Sigmoid colon (tissue), 7 donors: Measurements from ENCODE around the gene STK38. TPM values are rescaled to one million over a fixed set of nuclear protein-coding genes. Genes with fewer than 3 reads are reported as not detected.

Source experiments
- DNase-seq: peaks from one replicate; pipeline ENCODE4 v3.0.0-alpha.2; 2019
- H3K27ac ChIP-seq, 4 donors: fragments of 200-600 bp; sonication (generic); one replicate each; pipeline ENCODE4 v1.5.1; 2016 to 2019; ENCODE audit warnings: mild to moderate bottlenecking in 1 of 4
- H3K27me3 ChIP-seq, 3 donors: fragments of 200-600 bp; sonication (generic); one replicate each; pipeline ENCODE4 v1.5.1; 2019; ENCODE audit warnings: mild to moderate bottlenecking in 1 of 3
- H3K36me3 ChIP-seq, 4 donors: fragments of 200-600 bp; sonication (generic); one replicate each; pipeline ENCODE4 v1.5.1; 2016 to 2019
- H3K4me1 ChIP-seq, 4 donors: fragments of 200-600 bp; sonication (generic); one replicate each; pipeline ENCODE4 v1.5.1; 2017 to 2019
- H3K4me3 ChIP-seq, 4 donors: fragments of 200-600 bp; sonication (generic); one replicate each; pipeline ENCODE4 v1.5.1; 2017 to 2019; ENCODE audit warnings: mild to moderate bottlenecking in 2 of 4, moderate library complexity in 1 of 4
- H3K9me3 ChIP-seq, 4 donors: fragments of 200-600 bp in 3 of 4; sonication (generic) in 3 of 4; one replicate each; pipeline versions ENCODE4 v1.5.1 to v1.6.1; 2013 to 2019
- EP300 ChIP-seq, 4 donors: sonication (generic); formaldehyde crosslinking; IDR thresholded peaks; one replicate each; pipeline ENCODE4 v1.6.1; 2017; ENCODE audit warnings: antibody characterized with exemption in 4 of 4
- POLR2A ChIP-seq, 2 donors: fragments of 450-650 bp; IDR thresholded peaks; one replicate each; pipeline ENCODE4 v1.6.1; 2016; ENCODE audit warnings: antibody characterized with exemption in 2 of 2, mild to moderate bottlenecking in 2 of 2, moderate library complexity in 2 of 2
- POLR2AphosphoS5 ChIP-seq, 4 donors: sonication (generic); formaldehyde crosslinking; IDR thresholded peaks; one replicate each; pipeline ENCODE4 v1.6.1; 2017; ENCODE audit warnings: antibody characterized with exemption in 4 of 4
- WGBS, 2 donors: extraction: QIAGEN DNeasy Blood & Tissue Kit; methylation state at CpG; one replicate each; pipeline ENCODE4 v1.1.7; 2013; 5-methylcytosine and 5-hydroxymethylcytosine counted together
- intact Hi-C: fragments of 100-400 bp; cut with DNase I; formaldehyde crosslinking; loops from one replicate; pipeline ENCODE4 v1.15.1; 2023
- polyA plus RNA-seq, 3 donors: library from polyadenylated mRNA; stranded (reverse); fragments of 200-250 nt; gene quantifications; one replicate each; pipeline ENCODE4 v1.2.3, GENCODE V29; 2013
- total RNA-seq, 4 donors: library from RNA; depleted of rRNA; stranded (reverse); fragments of >200 nt; gene quantifications; one replicate each; pipeline ENCODE4 v1.1.0, GENCODE V29; 2016
- TF ChIP-seq, protein P1 (sequence below), 4 experiments: fragments of 450-650 bp in 3 of 4; fragments of 200-600 bp in 1 of 4; IDR thresholded peaks; one replicate each; pipeline ENCODE4 v1.5.1; 2016 to 2019; ENCODE audit warnings: antibody characterized with exemption in 4 of 4, mild to moderate bottlenecking in 3 of 4, moderate library complexity in 2 of 4
- donor health status: healthy with polysubstance abuse.
- donor health status: Bipolar disorder and iron deficiency.
- donor health status: healthy.

Gene STK38
- total RNA-seq, result 10 to 100 TPM; 25.8 to 46.3 (median 33.1) TPM
- 10 to 100 TPM; 33.6 to 47.8 (median 42.1) TPM for polyA plus RNA-seq

DNA sequence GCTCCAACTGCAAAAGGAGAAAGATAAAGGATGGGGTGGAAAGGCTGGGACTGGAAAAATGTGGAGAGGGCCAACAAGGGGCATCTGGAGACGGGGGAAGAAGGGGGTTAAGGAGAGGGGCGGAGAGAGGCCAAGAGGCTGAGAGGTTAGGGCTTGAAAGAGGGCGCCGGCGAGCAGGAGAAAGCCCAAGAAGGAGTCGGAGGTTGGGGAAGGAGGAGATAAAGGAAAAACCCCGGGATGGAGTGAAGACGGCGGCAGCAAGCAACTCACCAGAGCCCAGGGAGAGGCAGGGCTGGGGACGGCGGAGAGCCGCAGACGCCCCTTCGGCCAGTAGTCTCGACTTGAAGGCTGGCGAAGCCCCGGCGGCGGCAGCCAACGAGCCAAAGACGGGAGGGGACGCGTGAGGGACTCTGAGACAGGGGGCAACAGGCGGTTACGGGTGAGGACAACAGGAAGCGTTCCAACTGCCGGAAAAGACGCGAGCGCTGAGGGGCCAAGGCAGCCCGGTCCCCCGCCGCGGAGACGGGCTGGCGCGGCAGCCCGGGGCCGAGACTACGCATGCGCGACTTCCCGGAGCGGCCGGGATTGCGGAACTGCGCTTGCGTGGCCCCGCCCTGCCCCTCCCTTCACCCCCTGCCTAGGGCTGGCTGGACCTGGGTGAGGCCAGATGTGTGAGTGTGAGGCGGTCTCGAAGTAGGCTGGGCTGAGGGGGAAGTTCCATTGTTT lies at the start of gene STK38:
TSS of gene STK38 (minus strand) at position 560 of the 726 bp plus-strand sequence. CDS start 7,277 bp downstream, outside the sequence.
- H3K4me3 ChIP-seq, result peak within 1 kb of the TSS; percentile 90 to 99 (median 97)
- intact Hi-C loops, result loop anchor here (1.0 to 5.0 kb wide), 5 partner anchors 32 to 134 kb away; partner anchors contain the start of genes KCTD20, PXT1 and SRSF3
- peak within 1 kb of the TSS; percentile 95 to 100 (median 99) for H3K27ac ChIP-seq
- no peaks in the 10 kb centered on the region for H3K27me3 ChIP-seq
- H3K4me1 ChIP-seq, result peaks cover 0 to 49% (median 41%) of the 10 kb centered on the region in 4 donors
- H3K9me3 ChIP-seq, result no peaks in the 10 kb centered on the region
- H3K36me3 ChIP-seq, result no peaks in the 10 kb centered on the region
- WGBS, 2 donors, result 0% methylated on average over 51 of the region's 51 CpGs
- TF ChIP-seq, protein P1, sequence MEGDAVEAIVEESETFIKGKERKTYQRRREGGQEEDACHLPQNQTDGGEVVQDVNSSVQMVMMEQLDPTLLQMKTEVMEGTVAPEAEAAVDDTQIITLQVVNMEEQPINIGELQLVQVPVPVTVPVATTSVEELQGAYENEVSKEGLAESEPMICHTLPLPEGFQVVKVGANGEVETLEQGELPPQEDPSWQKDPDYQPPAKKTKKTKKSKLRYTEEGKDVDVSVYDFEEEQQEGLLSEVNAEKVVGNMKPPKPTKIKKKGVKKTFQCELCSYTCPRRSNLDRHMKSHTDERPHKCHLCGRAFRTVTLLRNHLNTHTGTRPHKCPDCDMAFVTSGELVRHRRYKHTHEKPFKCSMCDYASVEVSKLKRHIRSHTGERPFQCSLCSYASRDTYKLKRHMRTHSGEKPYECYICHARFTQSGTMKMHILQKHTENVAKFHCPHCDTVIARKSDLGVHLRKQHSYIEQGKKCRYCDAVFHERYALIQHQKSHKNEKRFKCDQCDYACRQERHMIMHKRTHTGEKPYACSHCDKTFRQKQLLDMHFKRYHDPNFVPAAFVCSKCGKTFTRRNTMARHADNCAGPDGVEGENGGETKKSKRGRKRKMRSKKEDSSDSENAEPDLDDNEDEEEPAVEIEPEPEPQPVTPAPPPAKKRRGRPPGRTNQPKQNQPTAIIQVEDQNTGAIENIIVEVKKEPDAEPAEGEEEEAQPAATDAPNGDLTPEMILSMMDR (IDR thresholded peaks at IDR 0.05), result no peak
- TF ChIP-seq EP300 (IDR thresholded peaks at IDR 0.05) (no peak), POLR2A (IDR thresholded peaks at IDR 0.05) (peak; percentile 97 to 98), POLR2AphosphoS5 (IDR thresholded peaks at IDR 0.05) (peak; percentile 98 to 99 (median 99))
- peak; percentile 96 for DNase-seq

DNA sequence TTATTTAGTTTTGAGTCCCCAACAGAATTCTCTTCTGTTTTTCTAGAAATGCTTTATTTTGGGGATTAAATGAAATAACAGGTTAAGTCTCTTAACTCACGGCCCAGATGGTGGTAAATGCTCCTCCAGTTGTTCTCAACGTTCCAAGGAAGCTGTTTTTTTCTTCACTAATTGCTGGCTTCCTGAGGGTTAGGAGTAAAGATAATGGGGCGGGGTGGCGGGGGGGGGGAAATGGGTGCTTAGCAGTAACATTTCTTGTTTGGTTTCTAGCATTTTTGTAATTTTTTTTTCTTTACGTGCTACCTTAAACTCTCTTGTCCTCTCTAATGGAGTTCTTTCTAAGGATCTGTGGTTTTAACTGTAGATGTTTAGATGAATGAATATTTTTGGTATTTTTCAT lies 49.1 kb upstream of the STK38 start:
- WGBS, 2 donors, result 0 to 3% methylated on average over 5 of the region's 5 CpGs
- peak overlapping the region; percentile 71 to 85 (median 81) for H3K4me3 ChIP-seq
- no peaks in the 10 kb centered on the region for H3K27me3 ChIP-seq
- peaks cover 0 to 60% (median 55%) of the 10 kb centered on the region in 4 donors for H3K4me1 ChIP-seq
- intact Hi-C loops, result loop anchor here (5.0 kb wide), 1 partner anchor 864 kb away; no protein-coding TSS in a partner anchor
- TF ChIP-seq, protein P1 (IDR thresholded peaks at IDR 0.05), result no peak
- peak in 1 of 4 donors; percentile 7 for TF ChIP-seq POLR2AphosphoS5 (IDR thresholded peaks at IDR 0.05)
- H3K36me3 ChIP-seq, result peaks cover 15 to 48% (median 43%) of the 10 kb centered on the region in 4 donors
- H3K9me3 ChIP-seq, result no peaks in the 10 kb centered on the region
- peak; percentile 4 for DNase-seq
- H3K27ac ChIP-seq, result peak overlapping the region; percentile 92 to 98 (median 96)

DNA sequence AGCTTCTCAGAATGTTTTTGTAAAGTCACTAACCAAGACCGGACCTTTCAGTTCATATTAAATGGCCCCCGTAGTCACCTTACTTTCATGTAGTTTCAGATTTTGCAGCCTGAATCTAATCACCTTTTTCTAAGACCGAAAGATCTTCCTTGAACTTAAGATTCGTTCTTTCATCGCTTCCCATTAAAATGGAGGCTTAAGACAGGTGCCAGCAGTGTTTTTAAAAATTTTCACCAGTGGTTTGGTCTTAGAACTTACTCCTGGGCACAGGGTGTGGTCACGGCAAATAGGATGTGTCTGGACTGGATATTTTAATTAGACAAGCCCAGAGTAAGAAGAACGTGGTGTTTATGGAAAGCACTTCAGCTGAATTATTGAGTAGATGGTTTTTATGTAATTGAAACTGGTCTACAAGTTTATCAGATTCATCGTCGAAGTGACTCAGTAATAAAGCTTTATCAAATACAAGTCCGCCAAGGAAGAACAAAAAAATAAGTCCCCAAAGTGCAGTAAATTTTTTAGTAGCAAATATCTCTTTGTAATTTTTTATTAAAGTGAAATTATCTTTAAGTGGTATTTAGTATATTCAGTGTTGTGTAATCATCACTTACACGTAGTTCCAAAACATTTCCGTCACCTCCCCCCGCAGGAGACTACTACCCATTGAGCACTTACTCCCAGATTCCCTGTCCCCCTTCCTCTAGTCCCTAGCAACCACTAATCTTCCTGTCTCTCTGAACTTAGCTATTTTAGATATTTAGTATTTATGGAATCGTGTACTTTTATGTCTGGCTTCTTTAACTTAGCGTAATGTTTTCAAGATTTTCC lies 47.8 kb upstream of the STK38 start:
- peak; percentile 84 for DNase-seq
- peaks cover 9 to 35% (median 33%) of the 10 kb centered on the region in 4 donors for H3K36me3 ChIP-seq
- TF ChIP-seq EP300 (IDR thresholded peaks at IDR 0.05), result no peak
- TF ChIP-seq POLR2AphosphoS5 (IDR thresholded peaks at IDR 0.05), result peak in 2 of 4 donors; percentile 32 to 39
- H3K9me3 ChIP-seq, result no peaks in the 10 kb centered on the region
- WGBS, 2 donors, result 0% methylated on average over 15 of the region's 15 CpGs
- intact Hi-C loops, result loop anchor here (1.0 to 5.0 kb wide), 3 partner anchors 48 to 863 kb away; partner anchors contain the start of genes KCTD20, PXT1 and STK38
- no peaks in the 10 kb centered on the region for H3K27me3 ChIP-seq
- peaks cover 0 to 47% (median 42%) of the 10 kb centered on the region in 4 donors for H3K4me1 ChIP-seq
- H3K4me3 ChIP-seq, result peak overlapping the region; percentile 71 to 85 (median 81)
- H3K27ac ChIP-seq, result peak overlapping the region; percentile 92 to 98 (median 96)

DNA sequence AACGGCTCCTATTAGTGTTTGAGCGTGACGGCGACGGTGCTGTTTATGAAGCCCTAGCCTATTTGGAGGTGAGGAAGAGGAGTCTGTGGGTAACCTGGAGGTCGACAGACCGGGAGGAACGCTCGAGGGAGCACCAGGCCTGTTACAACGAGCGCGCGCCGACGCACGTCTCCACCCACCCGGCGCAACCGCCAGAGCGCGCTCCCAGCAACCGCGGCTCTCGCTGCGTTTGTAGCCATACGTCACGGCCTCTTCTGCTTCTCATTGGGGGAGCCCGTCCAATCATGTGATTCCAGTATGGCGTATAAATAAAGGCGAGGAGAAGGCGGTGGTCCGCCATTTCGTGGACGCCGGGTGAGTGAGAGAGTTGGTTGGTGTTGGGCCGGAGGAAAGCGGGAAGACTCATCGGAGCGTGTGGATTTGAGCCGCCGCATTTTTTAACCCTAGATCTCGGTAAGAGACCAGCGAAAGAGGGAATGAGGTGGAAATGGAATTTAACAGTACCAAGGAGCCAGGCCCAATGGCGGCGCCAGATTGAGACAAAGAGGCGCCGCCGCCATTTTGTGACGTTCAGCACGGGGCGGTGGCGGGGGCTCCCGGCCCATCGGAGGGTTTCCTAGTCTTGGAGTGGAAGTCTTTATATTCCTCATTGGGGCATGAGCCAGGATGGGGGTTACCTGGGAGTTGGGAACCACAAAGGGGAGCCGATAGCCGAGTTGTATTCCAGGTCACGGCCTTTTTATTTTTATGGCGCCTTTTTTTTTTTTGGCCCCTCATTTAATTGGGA lies 46.9 kb upstream of the STK38 start, which contains the start of gene SRSF3:
TSS of gene SRSF3 (plus strand) at position 334 of the 787 bp plus-strand sequence. CDS start 2,401 bp downstream, outside the sequence.
- 0 to 1% methylated on average over 58 of the region's 58 CpGs for WGBS, 2 donors
- Histone ChIP-seq H3K27me3 (no peaks in the 10 kb centered on the region), H3K4me3 (peak within 1 kb of the TSS; percentile 71 to 85 (median 81)), H3K27ac (peak within 1 kb of the TSS; percentile 92 to 98 (median 96)), H3K9me3 (no peaks in the 10 kb centered on the region), H3K4me1 (peaks cover 0 to 39% (median 34%) of the 10 kb centered on the region in 4 donors), H3K36me3 (peaks cover 6 to 27% (median 25%) of the 10 kb centered on the region in 4 donors)
- DNase-seq, result peak; percentile 99
- intact Hi-C loops, result loop anchor here (1.0 to 2.0 kb wide), 2 partner anchors 47 to 151 kb away; partner anchors contain the start of genes KCTD20, PXT1 and STK38
- TF ChIP-seq EP300 (IDR thresholded peaks at IDR 0.05) (peak in 2 of 4 donors; percentile 3 to 11), POLR2A (IDR thresholded peaks at IDR 0.05) (peak; percentile 100), POLR2AphosphoS5 (IDR thresholded peaks at IDR 0.05) (peak; percentile 100)
- TF ChIP-seq, protein P1 (IDR thresholded peaks at IDR 0.05), result peak in 3 of 4 experiments; percentile 40 to 51 (median 43)
